SK-N-MC (cell line): ENCODE measurements around the gene PIH1D1.

Experiments used
- DNase-seq: peaks from one replicate; pipeline ENCODE4 v3.0.0-alpha.2; 2011; ENCODE audit warnings: low read depth, low spot score
- H3K27ac ChIP-seq: fragments of 200-600 bp; sonication (generic); 2 replicates; pipeline ENCODE4 v1.5.1; 2016; ENCODE audit warnings: mixed run types
- H3K36me3 ChIP-seq: fragments of 200-600 bp; sonication (generic); 2 replicates; pipeline ENCODE4 v1.6.1; 2017; ENCODE audit warnings: antibody characterized with exemption, low read length, mixed read lengths; ENCODE audit not compliant: insufficient read depth
- H3K4me3 ChIP-seq: fragments of 200-600 bp; sonication (generic); 2 replicates; pipeline ENCODE4 v1.5.1; 2016
- H3K9ac ChIP-seq: fragments of 200-600 bp; sonication (generic); 2 replicates; pipeline ENCODE4 v1.8.0; 2017; ENCODE audit warnings: mixed run types, mixed read lengths; ENCODE audit not compliant: insufficient read length
- H3K9me3 ChIP-seq: fragments of 200-600 bp; sonication (generic); 2 replicates; pipeline ENCODE4 v1.6.1; 2017; ENCODE audit warnings: low read depth, mild to moderate bottlenecking, antibody characterized with exemption, low read length, moderate library complexity, mixed read lengths
- EZH2 ChIP-seq: fragments of 200-600 bp; sonication (generic); IDR thresholded peaks from one replicate; pipeline ENCODE4 v1.6.1; 2017; ENCODE audit warnings: antibody characterized with exemption
- FOXP2 ChIP-seq: optimal IDR thresholded peaks from 2 replicates; pipeline ENCODE3; 2011; ENCODE audit warnings: mild to moderate bottlenecking, moderate library complexity; ENCODE audit not compliant: insufficient read depth; ENCODE audit errors: extremely low read length, control extremely low read depth
- POLR2AphosphoS5 ChIP-seq: IDR thresholded peaks from 2 replicates; pipeline ENCODE4 v1.6.1; 2012; ENCODE audit warnings: mild to moderate bottlenecking, low read depth, low read length, borderline replicate concordance

The PIH1D1 gene

DNA sequence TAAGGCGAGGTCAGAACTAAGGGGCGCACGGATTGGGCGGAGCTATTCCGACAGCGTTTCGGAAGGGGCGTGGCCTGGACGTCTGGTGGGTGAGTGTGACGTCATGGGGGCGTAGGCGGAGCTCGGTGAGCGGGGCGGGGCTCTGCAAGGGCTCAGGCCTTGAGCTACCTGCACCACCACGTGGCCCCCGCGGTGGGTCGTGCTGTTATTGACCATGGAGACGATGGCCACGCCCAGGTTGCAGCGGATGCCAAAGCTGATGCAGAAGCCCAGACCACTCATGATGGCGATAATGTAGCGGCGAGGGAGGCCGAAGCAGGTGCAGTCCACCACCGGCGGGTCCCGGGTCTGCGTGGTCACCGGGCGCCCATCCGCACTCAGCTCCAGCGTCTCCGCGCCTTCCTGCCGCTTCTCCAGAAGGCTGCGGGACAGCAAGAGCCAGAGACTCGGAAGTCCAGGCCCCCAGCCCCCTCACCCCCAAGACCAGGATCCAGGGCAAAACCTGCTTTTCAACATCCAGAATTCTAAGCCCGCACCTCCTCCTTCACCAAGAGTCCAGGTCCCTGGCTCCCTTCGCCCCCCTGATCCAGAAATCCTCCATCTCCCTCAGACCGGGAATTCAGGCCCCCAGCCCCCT lies 15.1 kb downstream of the PIH1D1 start:
- Histone ChIP-seq H3K27ac (no peak overlapping the region), H3K9ac (no peak overlapping the region), H3K4me3 (no peak overlapping the region), H3K9me3 (no peaks in the 10 kb centered on the region), H3K36me3 (no peaks in the 10 kb centered on the region)
- no peak for DNase-seq
- no peak for TF ChIP-seq POLR2AphosphoS5
- TF ChIP-seq EZH2: no peak

DNA sequence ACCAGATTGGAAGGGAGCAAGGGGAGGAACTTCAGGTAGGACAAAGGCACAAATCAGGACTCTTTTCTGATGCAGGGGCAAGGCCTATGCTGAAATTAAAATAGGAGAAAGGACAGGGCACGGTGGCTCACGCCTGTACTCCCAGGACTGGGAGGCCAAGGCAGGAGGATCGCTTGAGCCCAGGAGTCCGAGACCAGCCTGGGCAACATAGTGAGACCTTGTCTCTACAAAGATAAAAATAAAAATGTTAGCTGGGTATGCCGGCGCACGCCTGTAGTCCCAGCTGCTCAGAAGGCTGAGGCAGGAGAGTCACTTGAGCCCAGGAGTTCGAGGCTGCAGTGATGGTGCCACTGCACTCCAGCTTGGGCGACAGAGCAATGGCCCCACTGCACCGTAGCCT lies 15.9 kb downstream of the PIH1D1 start:
- no peaks in the 10 kb centered on the region for H3K36me3 ChIP-seq
- no peak overlapping the region for H3K27ac ChIP-seq
- H3K4me3 ChIP-seq: no peak overlapping the region
- no peak for DNase-seq
- no peaks in the 10 kb centered on the region for H3K9me3 ChIP-seq
- TF ChIP-seq FOXP2 (no peak), POLR2AphosphoS5 (no peak), EZH2 (no peak)
- H3K9ac ChIP-seq: no peak overlapping the region

DNA sequence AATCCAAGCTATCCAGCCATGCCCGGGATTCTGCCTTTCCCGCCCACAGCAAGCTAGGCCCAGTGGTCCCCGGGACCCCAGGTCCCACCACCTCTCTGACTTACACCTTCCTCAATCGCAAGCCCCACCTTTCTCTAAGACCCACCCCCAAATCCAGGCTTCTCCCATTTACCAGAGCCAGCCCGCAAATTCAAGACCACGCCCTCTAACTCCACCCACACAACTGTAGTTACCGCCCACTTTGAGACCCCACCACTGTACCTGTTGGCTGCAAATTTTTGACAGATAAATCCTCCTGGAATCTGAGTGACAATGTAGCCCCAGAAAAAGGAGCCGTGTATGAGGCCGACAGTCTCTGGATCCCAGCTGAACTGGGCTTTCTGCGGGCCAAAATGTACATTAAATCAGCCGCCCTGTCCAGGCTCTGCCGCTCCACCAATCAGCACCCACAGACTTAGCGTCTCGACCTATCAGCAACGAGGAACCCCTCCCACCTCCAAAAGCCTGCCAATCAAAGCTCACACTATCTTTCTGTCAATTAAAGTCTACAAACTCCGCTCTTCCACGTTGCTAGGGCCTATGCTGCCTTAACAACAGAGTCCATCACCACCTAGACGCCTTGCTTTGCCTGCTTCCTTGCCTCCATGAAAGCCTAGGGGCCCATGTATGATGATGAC lies 16.6 kb downstream of the PIH1D1 start:
- TF ChIP-seq FOXP2 (no peak), EZH2 (no peak), POLR2AphosphoS5 (no peak)
- no peak overlapping the region for H3K4me3 ChIP-seq
- H3K9me3 ChIP-seq: no peaks in the 10 kb centered on the region
- no peaks in the 10 kb centered on the region for H3K36me3 ChIP-seq
- no peak overlapping the region for H3K27ac ChIP-seq
- DNase-seq: no peak
- no peak overlapping the region for H3K9ac ChIP-seq

DNA sequence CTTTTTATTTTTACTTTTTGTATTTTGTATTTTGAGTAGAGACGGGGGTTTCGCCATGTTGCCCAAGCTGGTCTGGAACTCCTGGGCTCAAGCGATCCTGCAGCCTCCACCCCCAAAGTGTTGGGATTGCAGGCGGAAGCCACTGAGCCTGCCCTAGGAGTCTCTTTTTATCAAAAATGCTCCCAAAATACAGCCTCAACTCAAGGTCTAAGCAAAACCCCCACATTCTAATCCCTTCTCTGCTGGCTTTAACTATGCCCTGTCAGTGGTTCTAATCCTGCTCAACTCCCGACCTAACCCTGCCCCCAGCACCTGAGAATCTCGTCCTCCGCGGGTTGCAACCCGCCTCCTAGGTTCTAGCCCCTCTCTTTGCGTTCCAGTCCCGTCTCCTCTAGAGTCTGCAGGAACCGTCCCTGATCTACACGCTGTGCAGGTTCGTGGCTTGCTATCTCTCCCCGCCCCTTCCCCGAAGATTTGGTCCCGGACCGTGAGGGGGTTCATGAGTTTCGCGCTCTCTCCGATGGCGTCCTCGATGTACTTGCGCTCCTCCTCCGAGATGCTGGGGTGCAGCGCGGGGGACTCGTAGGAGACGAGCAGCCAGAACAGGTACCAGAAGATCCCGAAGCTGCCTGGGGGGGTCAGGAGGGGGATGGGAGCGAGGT lies 18.2 kb downstream of the PIH1D1 start:
- Histone ChIP-seq H3K4me3 (no peak overlapping the region), H3K36me3 (no peaks in the 10 kb centered on the region), H3K27ac (no peak overlapping the region), H3K9me3 (no peaks in the 10 kb centered on the region), H3K9ac (no peak overlapping the region)
- no peak for DNase-seq
- no peak for TF ChIP-seq FOXP2
- no peak for TF ChIP-seq POLR2AphosphoS5

DNA sequence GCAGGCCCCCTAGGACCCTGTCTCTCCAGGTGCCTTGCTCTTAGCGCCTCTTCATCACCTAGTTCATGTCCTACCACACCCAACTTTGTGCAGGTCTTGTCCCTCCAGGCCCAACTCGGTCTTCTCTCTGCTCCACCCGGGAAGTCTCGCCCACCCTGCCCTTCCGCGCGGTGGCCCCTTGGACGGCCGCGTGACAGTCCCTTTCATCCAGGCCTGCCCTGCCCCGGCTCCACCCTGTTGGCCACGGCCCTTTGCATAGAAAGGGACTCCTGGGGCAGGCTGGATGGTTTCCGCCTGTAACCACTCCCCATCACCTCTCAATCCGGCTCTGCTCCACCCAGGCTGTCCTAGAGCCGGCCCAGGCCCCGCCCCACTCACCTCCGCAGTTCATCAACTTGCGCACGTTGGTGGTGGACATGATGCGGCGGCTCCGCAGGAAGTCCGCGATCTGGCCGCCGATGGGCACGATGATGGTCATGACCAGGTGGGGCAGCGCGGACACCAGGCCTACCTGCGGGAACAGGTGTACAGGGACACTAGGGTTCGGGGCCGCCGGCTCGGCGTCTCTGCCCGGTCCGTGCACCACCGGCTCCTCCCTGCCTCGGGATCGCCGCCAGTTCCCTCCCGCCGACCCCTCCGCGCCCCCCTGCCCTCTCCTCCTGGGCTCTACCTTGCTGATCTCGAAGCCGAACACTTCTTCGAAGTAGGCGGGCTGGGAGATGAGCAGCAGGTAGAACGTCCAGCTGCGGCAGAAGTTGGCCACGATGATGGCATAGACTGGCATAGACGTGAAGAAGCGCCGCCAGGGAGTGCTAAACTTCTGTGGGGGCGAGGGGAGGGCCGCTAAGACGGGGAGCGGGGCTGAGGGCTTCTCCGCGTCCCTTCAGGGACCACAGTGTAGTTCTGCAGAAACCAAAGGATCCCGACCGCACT lies 19.2 kb downstream of the PIH1D1 start:
- DNase-seq: no peak
- no peak for TF ChIP-seq FOXP2
- Histone ChIP-seq H3K36me3 (no peaks in the 10 kb centered on the region), H3K27ac (no peak overlapping the region), H3K4me3 (no peak overlapping the region), H3K9ac (no peak overlapping the region), H3K9me3 (no peaks in the 10 kb centered on the region)

DNA sequence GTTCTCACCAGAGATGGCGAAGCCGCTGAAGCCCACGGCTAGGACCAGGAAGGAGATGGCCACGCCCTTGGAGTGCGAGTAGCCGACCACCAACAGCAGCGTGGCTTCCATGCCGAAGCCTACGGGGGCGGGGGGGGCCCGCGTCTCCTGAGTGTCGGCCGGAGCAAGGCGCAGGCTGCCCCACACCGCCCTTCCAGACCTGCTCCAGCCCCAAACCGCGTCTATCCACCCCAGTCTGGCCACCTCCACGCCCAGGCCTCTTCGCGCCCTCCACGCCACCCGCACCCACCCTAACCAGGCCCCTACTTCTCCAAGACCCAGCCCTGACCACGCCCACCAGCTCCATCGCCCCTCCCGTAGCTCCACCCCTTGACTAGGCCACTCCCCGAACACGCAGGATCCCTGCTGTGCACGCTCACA lies 20.3 kb downstream of the PIH1D1 start:
- no peak overlapping the region for H3K27ac ChIP-seq
- H3K9ac ChIP-seq: no peak overlapping the region

DNA sequence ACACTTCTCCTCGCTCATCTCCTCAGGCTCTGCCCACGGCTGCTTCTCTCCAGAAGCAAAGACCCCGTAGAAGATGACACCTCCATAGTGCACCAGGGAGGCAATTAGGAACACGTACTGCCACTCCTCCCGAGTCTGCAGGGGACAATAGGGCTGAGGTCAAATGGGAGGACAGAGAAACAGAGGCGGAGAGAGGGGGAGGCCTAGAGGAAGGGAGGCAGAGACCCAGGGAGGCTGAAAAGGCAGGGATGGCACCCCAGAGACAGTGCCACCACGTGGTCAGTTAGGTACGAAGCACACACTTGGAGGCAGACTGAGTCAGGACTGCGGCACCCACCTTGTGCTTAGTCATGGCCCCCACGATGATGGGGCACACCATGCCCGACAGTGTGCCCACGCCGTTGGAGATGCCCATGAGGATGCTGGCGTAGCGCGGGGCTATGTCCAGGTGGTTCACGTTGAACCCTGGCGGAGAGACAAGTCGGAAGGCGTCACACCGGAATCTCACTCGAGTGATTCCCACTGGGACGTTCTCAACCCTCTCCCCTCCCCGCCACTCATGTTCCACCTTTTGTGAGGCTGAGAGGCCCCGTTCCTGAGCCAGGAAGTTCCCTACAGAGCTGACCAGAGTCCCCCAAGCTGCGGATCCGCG lies 20.8 kb downstream of the PIH1D1 start:
- DNase-seq: no peak
- Histone ChIP-seq H3K4me3 (no peak overlapping the region), H3K36me3 (no peaks in the 10 kb centered on the region), H3K9ac (no peak overlapping the region), H3K27ac (no peak overlapping the region), H3K9me3 (no peaks in the 10 kb centered on the region)
- TF ChIP-seq FOXP2: no peak
- TF ChIP-seq EZH2: no peak

More for the DNA sequence above, 20.3 kb downstream of the PIH1D1 start:
- Histone ChIP-seq H3K36me3 (no peaks in the 10 kb centered on the region), H3K4me3 (no peak overlapping the region), H3K9me3 (no peaks in the 10 kb centered on the region)
- TF ChIP-seq FOXP2 (no peak), EZH2 (no peak), POLR2AphosphoS5 (no peak)
- DNase-seq: no peak

DNA sequence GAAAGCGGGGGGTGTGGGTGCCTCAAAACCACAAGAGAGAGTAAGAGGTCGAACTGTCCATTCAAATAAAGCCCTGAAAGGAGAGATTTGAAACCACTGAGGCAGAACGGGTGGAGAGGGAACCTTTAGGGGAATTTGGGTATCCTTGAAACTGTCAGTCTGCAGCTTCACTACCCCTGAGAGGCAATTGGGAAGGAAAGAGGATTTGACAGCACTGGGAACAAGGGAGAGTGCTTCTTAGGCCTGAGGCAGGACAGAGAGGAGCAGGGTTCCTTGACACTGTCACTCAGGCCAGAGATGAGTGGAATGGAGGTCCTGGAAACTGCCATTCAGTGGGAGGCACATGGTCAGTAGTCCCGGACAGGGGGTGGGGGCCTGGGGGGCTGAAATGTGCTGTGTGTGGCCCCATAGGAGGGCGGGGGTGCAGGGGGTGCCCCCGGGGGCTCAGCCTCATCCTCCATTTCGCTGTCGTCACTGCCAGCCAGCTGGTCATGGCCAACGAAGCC lies 21.4 kb downstream of the PIH1D1 start:
- H3K36me3 ChIP-seq: no peaks in the 10 kb centered on the region
- no peak overlapping the region for H3K9ac ChIP-seq
- no peak overlapping the region for H3K4me3 ChIP-seq
- no peak for DNase-seq
- H3K9me3 ChIP-seq: no peaks in the 10 kb centered on the region
- TF ChIP-seq POLR2AphosphoS5: no peak
- no peak for TF ChIP-seq EZH2
- TF ChIP-seq FOXP2: no peak
- H3K27ac ChIP-seq: no peak overlapping the region
